Ecto neural progenitor cell (in vitro differentiated cells): Measurements from ENCODE around the gene USP32.

Source experiments
- DNase-seq: peaks from one replicate; pipeline ENCODE4 v3.0.0-alpha.2; 2018; ENCODE audit warnings: low spot score

USP32 gene

DNA sequence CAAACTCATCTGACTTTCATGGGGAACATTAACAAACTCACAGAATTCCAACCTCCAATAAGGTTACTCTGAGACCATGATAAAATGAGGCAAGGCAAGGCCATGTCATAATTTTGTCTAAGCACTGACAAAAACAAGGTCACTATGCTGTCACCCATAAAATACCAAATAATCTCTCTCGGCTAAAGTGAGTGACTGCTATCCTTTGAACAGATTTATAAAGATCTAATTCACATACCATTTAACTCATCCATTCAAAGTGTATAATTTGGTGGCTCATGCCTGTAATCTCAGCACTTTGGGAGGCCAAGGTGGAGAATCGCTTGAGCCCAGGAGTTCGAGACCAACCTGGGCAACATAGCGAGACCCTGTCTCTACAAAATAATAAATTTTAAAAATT, 262.8 kb downstream of the USP32 start:
- no peak for DNase-seq
